NB4 (cell line): ENCODE results near the gene CDC34.

Experiments used
- DNase-seq: peaks from one replicate; pipeline ENCODE4 v3.0.0; 2010; ENCODE audit warnings: low read depth
- H3K4me3 ChIP-seq: one replicate; pipeline ENCODE4 v1.5.1; 2011; ENCODE audit warnings: mild to moderate bottlenecking, low read depth, low read length, moderate library complexity
- MYC ChIP-seq: IDR thresholded peaks from 2 replicates; pipeline ENCODE4 v1.6.1; 2011; ENCODE audit warnings: low read depth, low read length
- POLR2A ChIP-seq: IDR thresholded peaks from 2 replicates; pipeline ENCODE4 v1.6.1; 2011; ENCODE audit warnings: mild to moderate bottlenecking; ENCODE audit not compliant: insufficient read length; ENCODE audit errors: extremely low read depth
- TF ChIP-seq, protein P1 (sequence below): IDR thresholded peaks from one replicate; pipeline ENCODE4 v1.5.1; 2012; ENCODE audit warnings: low read depth, low read length
- TF ChIP-seq, protein P2 (sequence below): IDR thresholded peaks from 2 replicates; pipeline ENCODE4 v1.6.1; 2011; ENCODE audit warnings: low read depth, low read length

CDC34 gene

GRCh38 chr19:493391-494170 lies 38.0 kb upstream of the CDC34 start:
- H3K4me3 ChIP-seq, result no peak overlapping the region
- no peak for DNase-seq
- TF ChIP-seq, protein P1, sequence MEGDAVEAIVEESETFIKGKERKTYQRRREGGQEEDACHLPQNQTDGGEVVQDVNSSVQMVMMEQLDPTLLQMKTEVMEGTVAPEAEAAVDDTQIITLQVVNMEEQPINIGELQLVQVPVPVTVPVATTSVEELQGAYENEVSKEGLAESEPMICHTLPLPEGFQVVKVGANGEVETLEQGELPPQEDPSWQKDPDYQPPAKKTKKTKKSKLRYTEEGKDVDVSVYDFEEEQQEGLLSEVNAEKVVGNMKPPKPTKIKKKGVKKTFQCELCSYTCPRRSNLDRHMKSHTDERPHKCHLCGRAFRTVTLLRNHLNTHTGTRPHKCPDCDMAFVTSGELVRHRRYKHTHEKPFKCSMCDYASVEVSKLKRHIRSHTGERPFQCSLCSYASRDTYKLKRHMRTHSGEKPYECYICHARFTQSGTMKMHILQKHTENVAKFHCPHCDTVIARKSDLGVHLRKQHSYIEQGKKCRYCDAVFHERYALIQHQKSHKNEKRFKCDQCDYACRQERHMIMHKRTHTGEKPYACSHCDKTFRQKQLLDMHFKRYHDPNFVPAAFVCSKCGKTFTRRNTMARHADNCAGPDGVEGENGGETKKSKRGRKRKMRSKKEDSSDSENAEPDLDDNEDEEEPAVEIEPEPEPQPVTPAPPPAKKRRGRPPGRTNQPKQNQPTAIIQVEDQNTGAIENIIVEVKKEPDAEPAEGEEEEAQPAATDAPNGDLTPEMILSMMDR, result no peak
- TF ChIP-seq POLR2A, result no peak
- TF ChIP-seq, protein P2, sequence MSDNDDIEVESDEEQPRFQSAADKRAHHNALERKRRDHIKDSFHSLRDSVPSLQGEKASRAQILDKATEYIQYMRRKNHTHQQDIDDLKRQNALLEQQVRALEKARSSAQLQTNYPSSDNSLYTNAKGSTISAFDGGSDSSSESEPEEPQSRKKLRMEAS, result no peak
- no peak for TF ChIP-seq MYC

DNA sequence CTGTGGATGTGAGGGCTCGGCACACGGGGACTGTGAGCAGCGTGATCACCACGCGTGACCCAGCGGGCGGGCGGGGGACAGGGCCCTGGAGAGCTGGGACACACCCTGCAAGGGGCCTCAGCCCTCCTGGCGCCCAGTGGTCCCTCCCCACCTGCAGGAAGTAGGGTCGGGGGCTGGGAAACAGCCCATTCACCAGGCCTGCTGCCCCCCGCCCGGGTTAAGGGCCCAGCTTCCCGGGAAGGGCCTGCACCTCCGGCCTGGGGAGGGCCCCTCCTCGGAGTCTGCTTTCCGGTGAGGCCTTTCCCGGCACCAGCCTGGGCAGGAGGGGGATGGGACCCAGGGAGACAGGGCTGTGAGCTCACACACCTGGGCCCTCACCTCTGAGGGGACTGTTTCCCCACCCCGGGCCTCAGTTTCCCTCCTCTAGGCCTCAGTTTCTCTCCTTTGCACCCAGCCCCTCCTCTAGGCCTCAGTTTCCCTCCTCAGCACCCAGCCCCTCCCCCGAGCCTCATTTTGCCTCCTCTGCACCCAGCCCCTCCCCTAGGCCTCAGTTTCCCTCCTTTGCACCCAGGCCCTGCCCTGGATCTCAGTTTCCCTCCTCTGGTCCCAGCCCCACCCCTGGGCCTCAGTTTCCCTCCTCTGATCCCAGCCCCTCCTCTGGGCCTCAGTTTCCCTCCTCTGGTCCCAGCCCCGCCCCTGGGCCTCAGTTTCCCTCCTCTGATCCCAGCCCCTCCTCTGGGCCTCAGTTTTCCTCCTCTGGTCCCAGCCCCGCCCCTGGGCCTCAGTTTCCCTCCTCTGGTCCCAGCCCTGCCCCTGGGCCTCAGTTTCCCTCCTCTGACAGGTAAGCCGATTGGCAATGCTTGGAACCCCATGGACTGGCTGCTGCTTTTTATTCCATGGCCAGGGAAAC lies 37.1 kb upstream of the CDC34 start:
- TF ChIP-seq, protein P1, result no peak
- TF ChIP-seq MYC, result no peak
- TF ChIP-seq, protein P2, result no peak
- no peak for TF ChIP-seq POLR2A
- no peak overlapping the region for H3K4me3 ChIP-seq
- no peak for DNase-seq

GRCh38 chr19:495081-495401 lies 36.5 kb upstream of the CDC34 start:
- TF ChIP-seq POLR2A (no peak), MYC (no peak)
- TF ChIP-seq, protein P1, result no peak
- TF ChIP-seq, protein P2, result no peak
- no peak overlapping the region for H3K4me3 ChIP-seq
- DNase-seq, result no peak

GRCh38 chr19:495402-496111 lies 36.0 kb upstream of the CDC34 start:
- DNase-seq, result peak; percentile 54
- H3K4me3 ChIP-seq, result no peak overlapping the region
- TF ChIP-seq, protein P1, result peak; percentile 45
- TF ChIP-seq MYC, result no peak

- no peak within 1 kb of the TSS for H3K4me3 ChIP-seq
- TF ChIP-seq, protein P2, result no peak
- TF ChIP-seq MYC, result no peak
- TF ChIP-seq POLR2A, result no peak
- TF ChIP-seq, protein P1, result no peak
- DNase-seq, result no peak
Observed at GRCh38 chr19:496112-496665, 35.4 kb upstream of the CDC34 start, which contains the start of gene MADCAM1. TSS of gene MADCAM1 (plus strand) at chr19:496486. CDS start at chr19:496500, 14 bp downstream.
